Fibroblast of lung (primary cell): Measurements from ENCODE around the gene STRA6. TPM values are rescaled to one million over a fixed set of nuclear protein-coding genes. Genes with fewer than 3 reads are reported as not detected.

Experiments
- DNase-seq, 2 donors: peaks; one replicate each; pipeline versions ENCODE4 v3.0.0 to v3.0.0-alpha.2; 2010; ENCODE audit warnings: low read depth in 2 of 2
- H2AFZ ChIP-seq: 2 replicates; pipeline ENCODE4 v1.5.1; 2012; ENCODE audit warnings: low read length, control low read depth, inconsistent platforms
- H3K27ac ChIP-seq: 2 replicates; pipeline ENCODE4 v1.5.1; 2011; ENCODE audit warnings: low read length, control low read depth; ENCODE audit not compliant: insufficient read depth
- H3K27me3 ChIP-seq: 2 replicates; pipeline ENCODE4 v1.5.1; 2011; ENCODE audit warnings: mild to moderate bottlenecking, low read length; ENCODE audit not compliant: control insufficient read depth, insufficient read depth
- H3K36me3 ChIP-seq: 2 replicates; pipeline ENCODE4 v1.5.1; 2011; ENCODE audit warnings: low read length; ENCODE audit not compliant: control insufficient read depth, insufficient read depth
- H3K4me1 ChIP-seq: 2 replicates; pipeline ENCODE4 v1.5.1; 2011; ENCODE audit warnings: low read length; ENCODE audit not compliant: control insufficient read depth, insufficient read depth; ENCODE audit errors: extremely low read depth
- H3K4me2 ChIP-seq: 2 replicates; pipeline ENCODE4 v1.5.1; 2011; ENCODE audit warnings: low read length, control low read depth; ENCODE audit not compliant: insufficient read depth; ENCODE audit errors: extremely low read depth
- H3K4me3 ChIP-seq, 4 experiments: fragments of 200-600 bp in 1 of 4; sonication (generic) in 1 of 4; replicated peaks in 1 of 4; 2 replicates each; pipeline ENCODE4 v1.5.1; 2011 to 2016; ENCODE audit warnings: low read length in 4 of 4, low read depth in 3 of 4, mild to moderate bottlenecking in 3 of 4, control low read depth in 2 of 4, inconsistent platforms in 1 of 4, mixed read lengths in 1 of 4; ENCODE audit not compliant: insufficient read depth in 1 of 4; ENCODE audit errors: control extremely low read depth in 1 of 4
- H3K79me2 ChIP-seq: 2 replicates; pipeline ENCODE4 v1.5.1; 2012; ENCODE audit warnings: mild to moderate bottlenecking, low read length, inconsistent platforms; ENCODE audit not compliant: control insufficient read depth, insufficient read depth
- H3K9ac ChIP-seq: 2 replicates; pipeline ENCODE4 v1.5.1; 2011; ENCODE audit warnings: mild to moderate bottlenecking, low read length, control low read depth; ENCODE audit not compliant: insufficient read depth
- H3K9me3 ChIP-seq: 2 replicates; pipeline ENCODE4 v1.5.1; 2012; ENCODE audit warnings: low read depth, low read length; ENCODE audit not compliant: control insufficient read depth, insufficient read depth
- H4K20me1 ChIP-seq: 2 replicates; pipeline ENCODE4 v1.5.1; 2011; ENCODE audit warnings: low read length; ENCODE audit not compliant: control insufficient read depth, insufficient read depth; ENCODE audit errors: extremely low read depth
- CTCF ChIP-seq, 2 donors: IDR thresholded peaks in 1 of 2; conservative IDR thresholded peaks in 1 of 2; 1 replicate in 1 of 2; 2 replicates in 1 of 2; pipeline ENCODE4 v1.5.1; 2011 to 2012; ENCODE audit warnings: low read length in 2 of 2, control low read depth in 1 of 2, inconsistent platforms in 1 of 2, low read depth in 1 of 2, mild to moderate bottlenecking in 1 of 2
- EZH2 ChIP-seq: IDR thresholded peaks from 2 replicates; pipeline ENCODE4 v1.5.1; 2012; ENCODE audit warnings: low read length, control low read depth, mild to moderate bottlenecking; ENCODE audit errors: missing control alignments
- polyA plus RNA-seq, 2 donors: library from polyadenylated mRNA; depleted of rRNA in 1 of 2; stranded (reverse) in 1 of 2; unstranded in 1 of 2; fragments of >200 nt; gene quantifications; 2 replicates each; pipeline ENCODE4 v1.2.1, GENCODE V29; 2011 to 2012; ENCODE audit warnings: missing spikeins in 1 of 2
- total RNA-seq: library from RNA; depleted of rRNA; stranded (reverse); fragments of >200 nt; gene quantifications from 2 replicates; pipeline ENCODE4 v1.2.1, GENCODE V29; 2014

STRA6 gene
- total and polyA plus RNA-seq, 2 donors (not counting 1 experiment from before 2014, with no cell fraction given) = 0.17 TPM; not detected in 1

GRCh38 chr15:74146277-74146800 lies 56.2 kb downstream of the STRA6 start:
- no peak overlapping the region for H3K9ac ChIP-seq
- no peak overlapping the region for H2AFZ ChIP-seq
- no peaks in the 10 kb centered on the region for H3K36me3 ChIP-seq
- H3K79me2 ChIP-seq = no peaks in the 10 kb centered on the region
- DNase-seq = no peak
- no peaks in the 10 kb centered on the region for H4K20me1 ChIP-seq
- H3K4me1 ChIP-seq = no peaks in the 10 kb centered on the region
- no peak overlapping the region for H3K4me3 ChIP-seq
- H3K4me2 ChIP-seq = no peak overlapping the region
- TF ChIP-seq CTCF (conservative IDR thresholded peaks at IDR 0.05 in 1 of 2, IDR thresholded peaks at IDR 0.05 in 1 of 2; ENCODE audit: low read depth in 1 of 2, low read length in 2 of 2) (no peak), EZH2 (no peak)
- H3K27ac ChIP-seq = no peak overlapping the region
- peaks cover 5% of the 10 kb centered on the region for H3K27me3 ChIP-seq
- H3K9me3 ChIP-seq = no peaks in the 10 kb centered on the region

- TF ChIP-seq EZH2 (no peak), CTCF (conservative IDR thresholded peaks at IDR 0.05 in 1 of 2, IDR thresholded peaks at IDR 0.05 in 1 of 2; ENCODE audit: low read depth in 1 of 2, low read length in 2 of 2) (no peak)
- Histone ChIP-seq H3K79me2 (no peaks in the 10 kb centered on the region), H3K27me3 (peaks cover 10% of the 10 kb centered on the region), H3K9ac (no peak overlapping the region), H3K4me2 (no peak overlapping the region), H3K36me3 (no peaks in the 10 kb centered on the region), H3K9me3 (no peaks in the 10 kb centered on the region), H2AFZ (no peak overlapping the region), H3K27ac (no peak overlapping the region), H4K20me1 (no peaks in the 10 kb centered on the region), H3K4me3 (no peak overlapping the region), H3K4me1 (no peaks in the 10 kb centered on the region)
- DNase-seq = peak in 1 of 2 donors; percentile 3
These were observed 58.3 kb downstream of the STRA6 start for GRCh38 chr15:74144153-74144775.

- no peak overlapping the region for H3K9ac ChIP-seq
- DNase-seq = peak in 1 of 2 donors; percentile 19
- H3K4me3 ChIP-seq = no peak overlapping the region
- no peak overlapping the region for H3K4me2 ChIP-seq
- H3K27ac ChIP-seq = no peak overlapping the region
- no peaks in the 10 kb centered on the region for H3K79me2 ChIP-seq
- H3K36me3 ChIP-seq = no peaks in the 10 kb centered on the region
- H4K20me1 ChIP-seq = no peaks in the 10 kb centered on the region
- H2AFZ ChIP-seq = no peak overlapping the region
- TF ChIP-seq EZH2 (no peak), CTCF (conservative IDR thresholded peaks at IDR 0.05 in 1 of 2, IDR thresholded peaks at IDR 0.05 in 1 of 2; ENCODE audit: low read depth in 1 of 2, low read length in 2 of 2) (no peak)
- no peaks in the 10 kb centered on the region for H3K4me1 ChIP-seq
- H3K9me3 ChIP-seq = no peaks in the 10 kb centered on the region
- H3K27me3 ChIP-seq = peaks cover 27% of the 10 kb centered on the region
These were observed 61.0 kb downstream of the STRA6 start for GRCh38 chr15:74141591-74141990.
